HL-60 (cell line): ENCODE measurements around the gene CACTIN.

Experiments
- DNase-seq, 2 experiments: peaks; one replicate each; pipeline ENCODE4 v3.0.0-alpha.2; 2010 to 2020; ENCODE audit warnings: low read depth in 1 of 2, low spot score in 1 of 2
- H3K27ac ChIP-seq: fragments of 250-450 bp; sonication (Bioruptor Pico); replicated peaks from 2 replicates; pipeline ENCODE4 v1.5.1; 2020; ENCODE audit warnings: mild to moderate bottlenecking, moderate library complexity
- H3K27me3 ChIP-seq: fragments of 250-450 bp; sonication (Bioruptor Pico); 2 replicates; pipeline ENCODE4 v1.5.1; 2021; ENCODE audit warnings: mild to moderate bottlenecking, moderate library complexity; ENCODE audit not compliant: insufficient read depth, poor library complexity, severe bottlenecking
- H3K4me3 ChIP-seq: replicated peaks from 2 replicates; pipeline ENCODE4 v1.5.1; 2011; ENCODE audit warnings: mild to moderate bottlenecking, control low read depth, low read length; ENCODE audit not compliant: insufficient read depth
- CTCF ChIP-seq: IDR thresholded peaks from one replicate; pipeline ENCODE4 v1.5.1; 2011; ENCODE audit warnings: low read length, control low read depth, inconsistent platforms; ENCODE audit not compliant: insufficient read depth
- GABPA ChIP-seq: IDR thresholded peaks from 2 replicates; pipeline ENCODE4 v1.6.1; 2012; ENCODE audit warnings: low read depth
- POLR2AphosphoS5 ChIP-seq: IDR thresholded peaks from 2 replicates; pipeline ENCODE4 v1.6.1; 2012; ENCODE audit warnings: low read depth
- REST ChIP-seq: IDR thresholded peaks from 2 replicates; pipeline ENCODE4 v1.6.1; 2012; ENCODE audit warnings: low read depth; ENCODE audit not compliant: insufficient replicate concordance
- SPI1 ChIP-seq: IDR thresholded peaks from 2 replicates; pipeline ENCODE4 v1.6.1; 2012; ENCODE audit warnings: low read depth, mild to moderate bottlenecking, borderline replicate concordance

Gene CACTIN

DNA sequence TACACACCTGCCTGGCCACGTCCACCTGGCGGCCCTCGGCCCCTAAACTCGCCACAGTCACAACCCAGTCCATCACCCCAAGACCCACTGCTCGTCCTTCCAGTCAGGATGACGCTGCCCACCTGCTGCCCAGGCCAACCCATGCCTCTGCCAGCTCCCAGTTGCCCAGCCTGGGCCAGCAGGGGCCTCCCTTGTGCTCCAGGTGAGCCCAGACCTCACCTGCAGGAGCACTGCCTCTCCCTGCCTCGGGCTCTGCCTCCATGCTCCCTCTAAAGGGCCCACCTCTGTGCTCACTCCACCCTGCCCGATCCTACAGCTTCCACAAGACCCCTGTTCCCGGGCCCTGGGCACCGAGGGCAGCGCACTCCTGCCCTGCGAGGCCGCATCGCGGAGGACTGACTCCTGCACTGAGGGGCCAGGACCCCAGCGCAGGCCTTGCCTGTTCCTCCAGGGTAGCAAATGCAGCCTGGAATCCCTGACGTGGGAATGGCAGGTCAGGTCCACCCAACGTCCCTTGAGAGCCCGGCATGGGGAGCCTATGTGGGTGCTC lies 8.0 kb upstream of the CACTIN start:
- no peak overlapping the region for H3K27ac ChIP-seq
- DNase-seq = no peak
- no peak overlapping the region for H3K4me3 ChIP-seq
- no peaks in the 10 kb centered on the region for H3K27me3 ChIP-seq
- no peak for TF ChIP-seq GABPA
- no peak for TF ChIP-seq POLR2AphosphoS5
- TF ChIP-seq SPI1 = no peak
- no peak for TF ChIP-seq CTCF
- no peak for TF ChIP-seq REST

- Histone ChIP-seq H3K4me3 (no peak overlapping the region), H3K27me3 (no peaks in the 10 kb centered on the region), H3K27ac (no peak overlapping the region)
- TF ChIP-seq SPI1 (no peak), POLR2AphosphoS5 (no peak), REST (no peak), GABPA (no peak)
- no peak for DNase-seq
Measured at GRCh38 chr19:3633559-3633988, 7.0 kb upstream of the CACTIN start.

GRCh38 chr19:3632739-3633558 lies 6.4 kb upstream of the CACTIN start:
- TF ChIP-seq REST = no peak
- no peak for TF ChIP-seq CTCF
- TF ChIP-seq GABPA = no peak
- no peak for TF ChIP-seq POLR2AphosphoS5
- no peak for TF ChIP-seq SPI1
- H3K27ac ChIP-seq = no peak overlapping the region
- no peak for DNase-seq
- H3K4me3 ChIP-seq = no peak overlapping the region
- H3K27me3 ChIP-seq = no peaks in the 10 kb centered on the region
